Measurements from ENCODE around the gene CCDC83.

DNA sequence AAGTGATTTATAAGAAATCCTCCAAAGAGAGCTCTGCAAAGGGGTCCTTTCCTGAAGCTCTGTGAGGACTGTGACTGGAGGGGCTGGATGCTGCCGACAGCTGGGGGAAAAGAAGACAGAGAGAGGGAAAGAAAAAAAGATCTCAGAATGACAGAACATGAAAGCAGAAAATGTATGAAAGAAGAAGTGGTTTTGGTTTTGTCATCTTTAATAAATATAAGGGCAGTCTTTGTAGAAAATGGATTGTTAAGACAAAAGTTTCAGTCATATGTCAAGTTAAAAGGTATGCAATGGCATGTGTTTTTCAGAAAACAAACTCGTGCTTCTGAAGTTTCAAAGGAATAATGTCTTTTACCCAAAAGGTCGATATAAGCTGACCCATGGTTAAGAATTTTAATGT lies 105.5 kb downstream of the CCDC83 start:
- no peak for TF ChIP-seq EZH2 (IDR thresholded peaks at IDR 0.05; ENCODE audit: low read length, missing control alignments)
- TF ChIP-seq, protein P1, sequence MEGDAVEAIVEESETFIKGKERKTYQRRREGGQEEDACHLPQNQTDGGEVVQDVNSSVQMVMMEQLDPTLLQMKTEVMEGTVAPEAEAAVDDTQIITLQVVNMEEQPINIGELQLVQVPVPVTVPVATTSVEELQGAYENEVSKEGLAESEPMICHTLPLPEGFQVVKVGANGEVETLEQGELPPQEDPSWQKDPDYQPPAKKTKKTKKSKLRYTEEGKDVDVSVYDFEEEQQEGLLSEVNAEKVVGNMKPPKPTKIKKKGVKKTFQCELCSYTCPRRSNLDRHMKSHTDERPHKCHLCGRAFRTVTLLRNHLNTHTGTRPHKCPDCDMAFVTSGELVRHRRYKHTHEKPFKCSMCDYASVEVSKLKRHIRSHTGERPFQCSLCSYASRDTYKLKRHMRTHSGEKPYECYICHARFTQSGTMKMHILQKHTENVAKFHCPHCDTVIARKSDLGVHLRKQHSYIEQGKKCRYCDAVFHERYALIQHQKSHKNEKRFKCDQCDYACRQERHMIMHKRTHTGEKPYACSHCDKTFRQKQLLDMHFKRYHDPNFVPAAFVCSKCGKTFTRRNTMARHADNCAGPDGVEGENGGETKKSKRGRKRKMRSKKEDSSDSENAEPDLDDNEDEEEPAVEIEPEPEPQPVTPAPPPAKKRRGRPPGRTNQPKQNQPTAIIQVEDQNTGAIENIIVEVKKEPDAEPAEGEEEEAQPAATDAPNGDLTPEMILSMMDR (conservative IDR thresholded peaks at IDR 0.05 in 1 of 2, IDR thresholded peaks at IDR 0.05 in 1 of 2; ENCODE audit: low read depth in 1 of 2, low read length in 2 of 2): no peak

Measured in fibroblast of lung (primary cell).